HG02884 (cell line): ENCODE data around the gene FSIP2.
"Not testable (repeated sequence)": the region's sequence is repeated elsewhere in the genome, so short reads cannot be mapped to it uniquely, and the experiment has no call there.

ENCODE experiments used
- ATAC-seq: cut with Tn5 transposase; IDR thresholded peaks from one replicate; pipeline ENCODE4 v1.9.1; 2021; ENCODE audit warnings: mild to moderate bottlenecking, moderate library complexity; ENCODE audit not compliant: unreplicated experiment

FSIP2 gene

DNA sequence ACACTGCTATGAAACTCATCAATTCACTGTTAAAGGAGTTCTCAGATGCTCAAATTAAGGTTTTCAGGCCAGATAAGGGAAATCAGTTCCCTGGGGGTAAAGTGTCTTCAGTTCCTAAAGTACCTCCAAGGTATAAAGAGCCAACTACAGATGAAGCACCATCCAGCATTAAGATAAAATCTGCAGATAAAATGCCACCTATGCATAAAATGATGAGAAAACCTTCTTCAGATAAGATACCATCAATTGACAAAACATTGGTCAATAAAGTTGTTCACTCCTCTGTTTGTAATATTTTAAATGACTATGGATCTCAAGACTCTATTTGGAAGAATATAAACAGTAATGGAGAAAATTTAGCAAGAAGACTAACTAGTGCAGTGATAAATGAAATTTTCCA lies 68.2 kb downstream of the FSIP2 start:
- ATAC-seq, result no peak

DNA sequence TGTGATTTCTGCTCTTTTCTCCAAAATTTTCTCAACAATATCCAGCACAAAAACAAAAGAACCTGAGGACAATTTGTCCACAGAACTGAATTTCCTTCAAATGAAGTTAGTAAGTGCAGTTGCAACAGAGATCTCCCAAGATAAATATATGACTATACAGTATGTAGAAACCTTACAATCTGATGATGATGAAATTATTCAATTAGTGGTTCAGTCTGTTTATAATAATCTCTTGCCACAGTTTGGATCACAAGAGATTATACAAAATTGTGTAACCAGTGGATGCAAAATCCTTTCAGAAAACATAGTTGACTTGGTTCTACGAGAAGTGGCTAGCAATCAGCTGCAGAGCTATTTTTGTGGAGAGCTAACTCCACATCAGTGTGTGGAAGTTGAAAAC lies 68.7 kb downstream of the FSIP2 start:
- no peak for ATAC-seq

DNA sequence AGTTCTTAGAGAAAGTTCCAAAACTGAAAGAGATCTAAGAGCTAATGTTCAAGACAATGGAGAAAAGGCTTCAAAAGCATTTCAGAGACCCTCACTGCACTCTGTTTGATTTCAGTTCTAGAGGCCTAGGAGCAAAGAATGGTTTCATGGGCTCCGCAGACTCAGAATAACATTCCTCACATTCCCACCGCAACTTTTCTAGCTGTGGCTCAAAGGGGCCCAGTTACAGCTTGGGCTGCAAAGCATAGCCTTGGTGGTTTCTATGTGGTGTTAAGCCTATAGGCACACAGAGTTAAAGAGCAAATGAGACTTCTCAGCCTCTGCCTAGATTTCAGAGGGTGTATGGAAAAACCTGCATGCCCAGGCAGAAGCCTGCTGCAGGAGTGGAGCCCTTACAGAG lies 73.0 kb downstream of the FSIP2 start:
- ATAC-seq, result no peak

DNA sequence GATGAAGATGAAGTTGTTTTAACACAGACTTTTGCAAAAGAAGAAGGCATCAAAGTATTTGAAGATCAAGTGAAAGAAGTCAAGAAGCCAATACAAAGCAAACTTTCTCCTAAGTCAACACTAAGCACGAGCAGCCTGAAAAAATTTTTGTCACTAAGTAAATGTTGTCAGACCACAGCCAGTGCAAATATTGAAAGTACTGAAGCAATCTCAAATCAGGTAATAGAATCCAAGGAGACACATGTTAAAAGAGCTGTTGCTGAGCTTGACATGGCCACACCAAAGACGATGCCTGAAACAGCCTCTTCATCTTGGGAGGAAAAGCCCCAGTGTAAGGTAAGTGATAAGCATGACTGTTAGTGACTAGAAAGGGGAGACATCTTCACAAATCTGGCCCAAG lies 75.1 kb downstream of the FSIP2 start:
- ATAC-seq, result no peak

DNA sequence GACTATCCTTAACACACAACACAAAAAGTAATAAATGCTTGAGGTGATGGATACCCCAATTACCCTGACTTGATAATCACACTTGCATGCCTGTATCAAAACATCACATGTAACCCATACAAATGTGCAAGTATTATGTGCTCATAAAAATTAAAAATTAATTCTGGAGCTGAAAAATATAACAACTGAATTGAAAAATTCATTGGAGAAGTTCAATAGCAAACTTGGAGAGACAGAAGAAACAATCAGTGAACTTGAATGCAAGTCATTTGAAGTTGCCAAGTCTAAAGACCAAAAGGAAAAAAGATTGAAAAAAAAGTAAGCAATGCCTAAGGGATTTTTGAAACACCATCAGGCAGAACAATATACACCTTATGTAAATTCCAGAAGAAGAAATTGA lies 79.4 kb downstream of the FSIP2 start:
- no peak for ATAC-seq

DNA sequence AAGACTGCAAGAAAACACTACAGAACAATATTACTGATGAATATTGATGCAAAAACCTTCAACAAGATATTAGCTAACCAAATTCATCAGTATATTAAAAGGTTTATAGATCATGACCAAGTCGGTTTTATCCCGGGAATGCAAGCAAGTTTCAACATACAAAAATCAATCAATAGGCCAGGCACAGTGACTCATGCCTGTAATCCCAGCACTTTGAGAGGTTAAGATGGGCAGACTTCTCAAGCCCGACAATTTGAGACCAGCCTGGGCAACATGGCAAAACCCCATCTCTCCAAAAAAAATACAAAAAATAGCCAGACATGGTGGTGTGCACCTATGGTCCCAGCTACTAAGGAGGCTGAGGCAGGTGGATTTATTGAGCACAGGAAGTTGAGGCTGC lies 82.9 kb downstream of the FSIP2 start:
- no peak for ATAC-seq

DNA sequence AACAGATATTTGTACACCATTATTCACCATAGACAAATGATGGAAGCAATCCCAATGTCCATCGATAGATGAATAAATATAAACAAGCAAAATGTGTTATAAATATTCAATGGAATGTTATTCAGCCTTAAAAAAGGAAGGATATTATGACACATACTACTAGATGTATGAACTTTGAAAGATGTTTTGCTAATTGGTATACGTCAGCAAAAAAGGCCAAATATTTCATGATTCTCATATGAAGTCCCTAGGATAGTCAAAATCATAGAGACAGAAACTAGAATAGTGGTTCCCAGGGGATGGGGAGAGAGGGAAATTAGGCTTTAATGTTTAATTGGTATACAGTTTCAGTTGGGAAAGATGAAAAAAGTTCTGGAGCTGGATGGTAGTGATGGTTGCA lies 85.2 kb downstream of the FSIP2 start:
- no peak for ATAC-seq

DNA sequence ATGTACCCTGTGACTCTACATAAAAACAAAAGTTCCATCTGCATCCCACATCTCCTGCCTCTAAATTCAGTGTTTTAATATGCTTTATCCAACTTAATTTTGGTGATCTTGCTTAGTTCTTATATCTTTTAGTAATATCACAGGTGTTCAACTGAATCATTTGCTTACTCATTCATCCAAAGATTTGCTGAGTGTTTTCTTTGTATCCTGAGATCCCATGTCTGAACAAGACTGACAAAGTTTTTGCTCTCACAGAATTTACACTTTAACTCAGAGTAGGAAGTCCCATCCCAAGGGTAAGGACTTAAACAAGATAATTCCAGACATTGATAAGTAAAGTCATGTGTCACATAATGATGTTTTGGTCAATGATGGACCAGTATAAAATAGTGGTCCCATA lies 87.0 kb downstream of the FSIP2 start:
- ATAC-seq, result no peak

DNA sequence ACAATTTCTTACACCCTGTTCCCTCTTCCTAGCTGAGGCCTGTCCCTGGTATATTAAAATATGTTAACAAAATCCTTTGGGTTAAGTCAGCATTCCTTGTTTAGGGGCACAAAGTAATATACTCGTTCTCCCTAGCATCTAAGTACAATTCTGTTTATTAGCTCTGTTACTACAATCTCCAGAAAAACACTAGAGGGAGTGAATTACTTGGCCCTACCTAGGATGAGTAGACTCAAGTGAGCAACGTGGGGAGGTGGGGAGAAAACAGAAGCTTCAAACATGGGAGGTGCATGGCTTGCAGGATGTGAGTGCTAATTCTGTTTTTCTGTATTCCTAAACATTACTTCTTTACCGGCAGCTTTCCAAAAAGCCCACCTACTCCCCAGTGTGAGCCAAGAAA lies 89.7 kb downstream of the FSIP2 start:
- ATAC-seq, result no peak

DNA sequence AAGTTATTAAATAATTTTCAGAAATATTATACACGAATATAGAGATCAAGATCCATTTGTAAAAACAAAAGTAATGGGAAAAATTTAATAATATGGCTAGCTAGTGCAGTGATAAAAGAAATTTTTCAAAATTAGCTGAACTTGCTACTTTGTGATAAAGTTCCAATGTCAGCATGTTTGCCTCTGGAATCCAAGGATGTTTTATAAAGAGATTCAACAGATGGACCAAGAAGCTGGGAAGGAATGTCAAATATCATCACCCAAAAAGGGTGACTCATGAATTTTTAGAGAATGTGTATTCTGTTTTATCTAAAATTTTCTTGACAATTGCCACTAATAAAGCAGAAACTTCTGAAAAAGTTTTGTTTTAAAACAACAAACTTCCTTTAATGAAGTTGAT lies 95.3 kb downstream of the FSIP2 start:
- ATAC-seq, result no peak

DNA sequence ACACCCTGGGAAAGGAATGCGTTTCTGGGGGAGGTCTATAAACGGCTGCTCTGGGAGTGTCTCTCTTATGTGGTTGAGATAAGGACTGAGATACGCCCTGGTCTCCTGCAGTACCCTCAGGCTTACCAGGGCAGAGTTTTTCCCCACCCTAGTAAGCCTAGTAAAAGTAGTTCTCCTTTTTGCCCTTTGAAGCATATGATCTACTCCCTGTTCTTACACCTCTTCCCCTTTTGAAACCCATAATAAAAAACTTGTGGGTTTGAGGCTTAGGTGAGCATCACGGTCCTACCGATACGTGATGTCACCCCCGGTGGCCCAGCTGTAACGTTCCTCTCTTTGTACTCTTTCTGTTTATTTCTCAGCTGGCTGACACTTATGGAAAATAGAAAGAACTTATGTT lies 97.4 kb downstream of the FSIP2 start:
- no peak for ATAC-seq

DNA sequence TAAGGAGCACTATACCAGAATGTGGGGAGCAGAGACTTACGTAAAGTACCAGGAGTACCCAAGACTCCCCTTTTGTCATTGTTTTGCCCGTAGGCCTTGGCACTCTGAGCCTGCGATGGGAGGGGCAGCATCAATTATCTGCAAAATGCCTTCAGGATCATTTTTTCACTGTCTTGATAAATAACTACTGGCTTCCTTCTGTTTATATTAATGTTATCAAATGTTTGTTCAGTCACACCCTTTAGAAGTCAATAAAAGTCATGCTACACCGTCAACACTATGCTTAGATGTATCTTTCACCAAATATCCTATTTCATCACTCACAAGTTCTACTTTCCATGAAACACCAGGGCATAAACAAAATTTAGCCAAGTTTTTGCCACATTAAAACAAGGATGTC lies 116.3 kb downstream of the FSIP2 start:
- ATAC-seq, result no peak

DNA sequence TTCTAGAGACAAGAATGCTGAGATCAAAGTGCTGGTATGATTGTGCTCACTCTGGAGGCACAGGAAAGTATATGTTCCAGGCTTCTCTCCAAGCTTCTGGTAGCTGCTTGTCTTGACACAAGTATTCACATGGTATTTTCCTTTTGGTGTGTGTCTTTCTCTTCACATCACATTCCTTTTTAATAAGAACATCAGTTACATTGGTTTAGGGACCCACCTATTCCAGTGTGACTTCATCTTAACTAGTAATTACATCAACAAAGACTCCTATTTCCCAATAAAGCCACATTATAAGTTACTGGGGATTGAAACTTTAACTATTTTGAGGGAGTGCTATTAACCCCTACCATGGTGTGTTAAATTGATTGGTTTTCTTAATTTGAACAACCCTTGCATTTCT lies 119.1 kb downstream of the FSIP2 start:
- no peak for ATAC-seq

DNA sequence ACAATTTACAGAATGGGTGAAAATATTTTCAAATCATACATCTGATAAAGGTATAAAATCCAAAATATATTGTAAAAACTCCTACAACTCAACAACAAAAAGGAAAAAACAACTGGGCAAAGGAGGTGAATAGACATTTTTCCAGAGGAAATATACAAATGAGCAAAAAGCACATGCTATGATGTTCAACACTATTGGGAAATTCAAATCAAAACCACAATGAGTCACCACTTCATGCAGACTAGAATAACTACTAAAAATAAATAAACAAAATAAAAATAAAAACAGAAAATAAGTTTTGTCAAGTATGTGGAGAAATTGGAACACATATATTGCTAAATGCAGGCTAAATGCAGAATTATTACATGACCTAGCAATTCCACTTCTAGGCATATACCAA lies 120.9 kb downstream of the FSIP2 start:
- ATAC-seq, result no peak

DNA sequence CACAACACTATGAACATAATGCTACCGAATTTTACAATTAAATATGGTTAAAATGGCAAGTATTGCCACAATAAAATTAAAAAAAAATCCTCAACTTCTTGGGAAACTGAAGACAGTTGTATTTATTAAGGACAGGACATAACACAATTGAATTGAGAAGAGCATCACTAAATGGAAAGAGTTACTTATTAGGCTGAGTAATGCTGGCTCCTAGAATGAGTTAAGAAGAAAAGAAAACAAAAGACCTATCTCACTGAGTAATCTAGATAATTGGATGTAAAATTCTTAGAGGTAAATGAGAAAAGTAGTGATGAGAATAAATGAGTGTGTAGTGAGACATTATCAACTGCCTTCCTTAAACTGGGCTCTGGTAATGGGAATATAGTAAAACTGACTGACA lies 121.7 kb downstream of the FSIP2 start:
- ATAC-seq, result no peak

DNA sequence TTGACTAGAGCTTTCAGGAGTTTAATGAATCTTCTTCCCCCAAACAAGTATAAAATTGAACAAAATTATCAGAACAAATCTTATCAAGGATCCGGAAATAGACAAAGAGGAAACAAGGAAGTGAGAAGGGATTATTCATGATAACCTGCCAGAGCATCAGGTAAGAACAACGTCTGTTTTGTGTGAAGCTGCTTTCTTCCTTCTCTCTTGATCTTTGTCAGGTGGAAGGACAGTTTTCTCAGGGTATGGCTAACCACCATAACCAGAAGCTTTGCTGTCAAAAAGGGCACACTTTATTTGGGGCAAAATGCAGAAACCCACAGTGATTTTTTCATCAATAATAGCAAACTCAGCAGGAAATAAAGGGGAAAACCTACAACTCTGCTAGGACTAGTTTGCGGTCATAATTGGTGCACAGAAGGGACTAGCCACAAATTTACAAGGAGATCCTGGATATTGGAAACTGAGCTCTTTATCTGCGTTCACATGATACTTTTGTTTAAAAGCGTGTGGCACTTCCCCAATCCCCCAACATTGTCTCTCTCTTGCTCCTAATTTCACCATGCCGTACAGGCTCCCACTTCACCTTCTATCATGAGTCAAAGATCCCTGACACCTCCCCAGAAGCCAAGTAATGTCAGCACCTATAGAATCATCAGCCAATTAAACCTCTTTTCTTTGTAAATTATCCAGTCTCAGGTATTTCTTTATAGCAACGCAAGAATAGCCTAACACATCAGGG lies 124.2 kb downstream of the FSIP2 start:
- ATAC-seq, result no peak

DNA sequence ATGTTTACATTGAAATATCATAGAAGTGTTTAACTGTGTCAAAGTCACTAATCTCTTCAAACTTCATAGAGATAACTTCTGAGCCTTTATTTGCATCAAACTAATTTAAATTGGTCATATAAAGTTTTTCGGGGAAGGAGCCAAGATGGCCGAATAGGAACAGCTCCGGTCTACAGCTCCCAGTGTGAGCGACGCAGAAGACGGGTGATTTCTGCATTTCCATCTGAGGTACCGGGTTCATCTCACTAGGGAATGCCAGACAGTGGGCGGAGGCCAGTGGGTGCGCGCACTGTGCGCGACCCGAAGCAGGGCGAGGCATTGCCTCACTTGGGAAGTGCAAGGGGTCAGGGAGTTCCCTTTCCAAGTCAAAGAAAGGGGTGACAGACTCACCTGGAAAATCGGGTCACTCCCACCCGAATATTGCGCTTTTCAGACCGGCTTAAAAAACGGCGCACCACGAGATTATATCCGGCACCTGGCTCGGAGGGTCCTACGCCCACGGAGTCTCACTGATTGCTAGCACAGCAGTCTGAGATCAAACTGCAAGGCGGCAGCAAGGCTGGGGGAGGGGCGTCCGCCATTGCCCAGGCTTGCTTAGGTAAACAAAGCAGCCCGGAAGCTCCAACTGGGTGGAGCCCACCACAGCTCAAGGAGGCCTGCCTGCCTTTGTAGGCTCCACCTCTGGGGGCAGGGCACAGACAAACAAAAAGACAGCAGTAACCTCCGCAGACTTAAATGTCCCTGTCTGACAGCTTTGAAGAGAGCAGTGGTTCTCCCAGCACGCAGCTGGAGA lies 126.1 kb downstream of the FSIP2 start:
- not testable (repeated sequence) for ATAC-seq

DNA sequence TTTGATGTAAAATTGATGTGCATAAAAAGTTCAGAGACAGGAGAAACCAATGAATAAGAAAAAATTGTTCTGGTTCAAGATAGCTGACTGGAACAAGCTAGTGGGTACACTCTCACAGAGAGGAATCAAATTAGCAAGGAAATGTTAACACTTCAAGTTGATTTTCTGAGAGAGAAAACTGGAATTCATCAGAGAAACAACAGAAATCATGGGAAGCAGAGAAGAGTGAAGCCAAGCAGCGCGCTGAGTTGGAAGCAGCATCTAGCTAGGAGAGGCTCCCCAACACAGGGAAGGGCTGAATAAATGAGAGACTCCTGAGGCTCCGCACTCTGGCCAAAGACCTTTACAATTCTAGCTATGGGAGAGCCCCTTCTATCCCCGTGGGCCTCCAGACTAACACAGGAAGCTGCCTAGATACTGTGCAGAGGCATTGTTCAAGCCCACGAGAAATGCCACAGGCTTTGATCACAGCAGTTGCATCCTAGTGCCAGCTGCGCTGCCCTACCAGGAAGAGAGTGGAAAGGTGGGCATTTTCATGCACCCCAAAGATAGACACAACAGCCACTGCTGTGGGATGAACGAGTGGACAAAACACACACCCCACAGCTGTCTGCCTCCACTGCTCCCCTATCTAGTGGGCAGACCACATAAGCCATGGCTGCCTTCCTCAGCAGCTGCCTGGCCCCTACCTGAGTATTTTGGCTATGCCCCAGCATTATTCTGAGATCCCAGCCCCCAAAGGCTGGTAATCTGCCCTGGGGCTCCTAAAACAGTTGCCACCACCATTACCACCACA lies 136.7 kb downstream of the FSIP2 start:
- ATAC-seq, result no peak

DNA sequence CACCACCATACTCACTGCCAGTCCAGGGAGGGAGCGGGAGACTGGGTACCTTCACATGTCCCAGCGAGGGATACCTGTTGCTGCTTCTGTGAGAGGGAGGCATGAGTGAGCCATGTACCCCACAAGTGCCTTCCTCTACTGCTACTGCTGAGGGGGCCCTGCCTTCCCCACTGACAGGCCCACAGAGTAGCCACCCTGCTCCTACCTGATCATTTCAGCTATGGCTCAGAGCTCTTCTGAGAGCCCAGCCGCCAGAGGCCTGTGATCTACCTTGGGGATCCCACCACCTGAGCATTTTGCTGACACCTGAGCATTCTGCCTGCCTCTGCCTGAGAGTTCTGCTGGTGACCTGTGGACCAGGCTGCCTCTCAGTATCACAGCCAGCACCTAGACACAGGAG lies 137.6 kb downstream of the FSIP2 start:
- no peak for ATAC-seq

DNA sequence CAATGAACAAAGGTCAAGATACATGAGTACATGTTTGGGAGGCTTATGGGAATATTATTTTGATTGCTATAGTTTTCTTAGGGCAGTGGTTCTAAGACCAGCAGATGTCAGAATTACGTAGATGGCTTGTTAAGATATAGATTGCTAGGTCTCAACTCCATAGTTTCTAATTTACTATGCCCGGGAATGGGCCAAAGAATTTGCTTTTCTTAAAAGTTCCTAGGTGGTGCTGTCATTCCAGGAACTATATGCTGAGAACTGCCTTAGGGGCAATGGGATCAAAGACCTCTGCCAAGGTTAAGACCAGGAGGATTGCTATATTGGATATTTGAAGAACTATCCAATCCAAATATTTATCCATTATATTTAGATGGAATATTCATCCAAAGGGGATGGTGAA lies 141.8 kb downstream of the FSIP2 start:
- ATAC-seq, result no peak
